Stimulated activated naive CD4-positive, alpha-beta T cell treated with Interleukin-2 at 50 U/mL for 16 hours (primary cell): Measurements from ENCODE around the gene AMT.
A peak's percentile ranks its signal among the peaks of the same experiment; 100 is the strongest.

ENCODE experiments used
- DNase-seq: peaks from one replicate; lab custom pipeline; 2025; lab: John Stamatoyannopoulos, UW

The AMT gene, protein sequence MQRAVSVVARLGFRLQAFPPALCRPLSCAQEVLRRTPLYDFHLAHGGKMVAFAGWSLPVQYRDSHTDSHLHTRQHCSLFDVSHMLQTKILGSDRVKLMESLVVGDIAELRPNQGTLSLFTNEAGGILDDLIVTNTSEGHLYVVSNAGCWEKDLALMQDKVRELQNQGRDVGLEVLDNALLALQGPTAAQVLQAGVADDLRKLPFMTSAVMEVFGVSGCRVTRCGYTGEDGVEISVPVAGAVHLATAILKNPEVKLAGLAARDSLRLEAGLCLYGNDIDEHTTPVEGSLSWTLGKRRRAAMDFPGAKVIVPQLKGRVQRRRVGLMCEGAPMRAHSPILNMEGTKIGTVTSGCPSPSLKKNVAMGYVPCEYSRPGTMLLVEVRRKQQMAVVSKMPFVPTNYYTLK

DNA sequence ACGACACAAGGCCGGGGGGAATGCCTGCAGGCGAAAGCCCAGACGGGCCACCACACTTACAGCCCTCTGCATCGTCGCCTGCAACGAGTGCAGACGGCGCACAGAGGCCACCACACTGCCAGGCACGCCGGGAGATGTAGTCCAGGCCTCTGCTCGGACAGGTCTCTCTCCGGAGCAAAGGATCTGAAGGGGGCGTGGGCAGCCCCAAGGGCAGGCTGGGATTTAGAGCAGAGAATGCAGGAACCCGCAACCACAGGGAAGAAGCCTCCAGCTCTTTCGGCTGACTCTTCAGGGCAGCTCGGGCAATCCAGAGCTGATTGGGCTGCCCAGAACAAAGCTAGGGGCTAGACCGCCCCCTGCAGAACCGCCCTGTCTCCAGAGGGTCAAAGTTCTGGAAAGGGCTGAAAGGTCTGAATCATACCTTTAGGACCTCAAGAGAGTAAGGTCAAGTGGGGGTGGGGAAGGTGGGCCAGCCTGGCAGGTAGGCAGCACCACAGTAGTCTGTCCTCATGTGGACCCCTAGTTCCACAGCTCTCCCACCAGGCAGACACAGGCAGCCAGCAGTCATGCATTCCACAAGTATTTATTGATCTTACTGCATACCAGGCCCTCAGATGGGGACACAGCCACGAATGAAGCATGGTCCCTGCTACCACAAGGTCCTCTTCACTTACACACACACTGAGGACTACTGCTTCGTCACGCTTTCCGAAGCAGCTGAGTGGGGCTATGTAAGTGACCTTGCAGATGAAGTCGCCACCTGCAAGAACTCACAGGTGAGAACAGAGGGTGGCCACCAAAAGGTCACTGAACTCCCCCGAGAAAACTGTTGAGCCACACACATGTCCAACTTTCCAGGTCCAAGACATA, at the start of gene AMT:
Gene AMT, minus strand, starts transcription at position 95 of the 870 bp plus-strand sequence. Its CDS starts 23 bp downstream, at position 72.
- DNase-seq, result no peak

DNA sequence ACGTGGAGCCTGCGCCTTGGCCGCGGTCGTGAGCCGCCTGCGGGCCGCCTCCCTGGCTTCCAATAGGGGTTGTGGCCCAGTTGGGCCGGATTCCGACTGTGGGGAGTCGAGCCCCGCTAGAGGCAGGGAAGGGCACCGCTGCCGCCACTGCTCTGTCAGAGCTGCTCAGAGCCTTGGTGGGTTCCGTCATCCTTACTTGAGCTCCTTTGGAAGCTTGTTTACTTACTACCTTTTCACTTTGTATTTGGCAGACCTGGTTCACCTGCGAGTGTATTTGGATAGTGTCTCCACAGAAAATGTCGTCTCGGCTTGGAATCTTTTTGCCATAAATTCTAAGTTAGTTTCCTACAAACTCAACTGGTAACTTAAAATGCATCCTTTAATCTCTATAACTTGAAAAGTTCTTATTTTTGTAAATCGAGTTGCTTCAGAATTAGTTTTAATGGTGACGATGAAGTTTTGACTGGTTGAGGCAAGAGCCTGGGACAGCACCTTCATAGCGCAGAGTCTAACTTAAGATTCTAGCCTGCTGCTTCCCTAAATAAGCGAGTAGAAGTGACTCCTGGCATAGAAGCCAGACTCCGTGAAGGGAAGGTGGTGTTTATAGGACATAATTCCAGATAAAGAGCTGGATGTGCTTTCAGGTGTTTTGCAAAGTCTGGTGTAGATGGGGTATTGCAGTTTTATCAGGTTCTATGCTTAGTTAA, 48.6 kb upstream of the AMT start:
- DNase-seq, result peak; percentile 70

DNA sequence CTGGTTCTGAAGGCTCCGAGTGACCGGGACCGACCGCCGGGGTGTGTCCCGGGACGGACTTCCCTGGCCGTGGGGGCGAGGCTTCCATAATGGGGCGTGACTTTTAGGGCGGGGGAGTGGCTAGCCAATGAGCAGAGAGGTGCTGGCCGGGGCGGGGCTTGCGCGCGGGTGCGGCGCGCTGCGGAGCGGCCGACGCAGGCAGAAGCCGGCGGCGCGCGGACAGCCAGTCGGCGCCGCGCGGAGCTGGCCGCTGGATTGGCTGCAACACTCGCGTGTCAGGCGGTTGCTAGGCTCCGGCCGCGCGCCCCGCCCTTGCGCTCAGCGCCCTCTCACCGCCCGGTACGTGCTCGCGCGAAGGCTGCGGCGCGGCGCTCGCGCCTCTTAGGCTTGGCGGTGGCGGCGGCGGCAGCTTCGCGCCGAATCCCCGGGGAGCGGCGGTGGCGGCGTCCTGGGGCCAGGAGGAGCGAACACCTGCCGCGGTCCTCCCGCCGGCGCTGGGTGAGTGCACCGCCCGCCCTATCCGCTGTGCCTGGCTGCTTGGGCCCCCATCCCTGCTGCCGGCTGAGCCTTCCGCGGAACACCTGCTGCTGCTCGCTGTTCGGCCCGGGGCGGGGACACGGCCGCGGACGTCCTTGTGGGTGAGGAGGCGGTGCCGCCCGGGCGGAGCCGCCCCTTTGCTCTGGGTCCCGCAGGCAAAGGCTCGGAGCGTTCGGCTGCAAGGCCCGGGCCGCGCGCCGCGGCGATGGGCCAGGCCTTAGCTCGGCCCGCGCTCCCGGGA, 47.9 kb upstream of the AMT start, which contains the start of gene DAG1:
Gene DAG1, plus strand, starts transcription at position 332 of the 778 bp plus-strand sequence. CDS start 40,268 bp downstream, outside the sequence.
- peak; percentile 94 for DNase-seq

DNA sequence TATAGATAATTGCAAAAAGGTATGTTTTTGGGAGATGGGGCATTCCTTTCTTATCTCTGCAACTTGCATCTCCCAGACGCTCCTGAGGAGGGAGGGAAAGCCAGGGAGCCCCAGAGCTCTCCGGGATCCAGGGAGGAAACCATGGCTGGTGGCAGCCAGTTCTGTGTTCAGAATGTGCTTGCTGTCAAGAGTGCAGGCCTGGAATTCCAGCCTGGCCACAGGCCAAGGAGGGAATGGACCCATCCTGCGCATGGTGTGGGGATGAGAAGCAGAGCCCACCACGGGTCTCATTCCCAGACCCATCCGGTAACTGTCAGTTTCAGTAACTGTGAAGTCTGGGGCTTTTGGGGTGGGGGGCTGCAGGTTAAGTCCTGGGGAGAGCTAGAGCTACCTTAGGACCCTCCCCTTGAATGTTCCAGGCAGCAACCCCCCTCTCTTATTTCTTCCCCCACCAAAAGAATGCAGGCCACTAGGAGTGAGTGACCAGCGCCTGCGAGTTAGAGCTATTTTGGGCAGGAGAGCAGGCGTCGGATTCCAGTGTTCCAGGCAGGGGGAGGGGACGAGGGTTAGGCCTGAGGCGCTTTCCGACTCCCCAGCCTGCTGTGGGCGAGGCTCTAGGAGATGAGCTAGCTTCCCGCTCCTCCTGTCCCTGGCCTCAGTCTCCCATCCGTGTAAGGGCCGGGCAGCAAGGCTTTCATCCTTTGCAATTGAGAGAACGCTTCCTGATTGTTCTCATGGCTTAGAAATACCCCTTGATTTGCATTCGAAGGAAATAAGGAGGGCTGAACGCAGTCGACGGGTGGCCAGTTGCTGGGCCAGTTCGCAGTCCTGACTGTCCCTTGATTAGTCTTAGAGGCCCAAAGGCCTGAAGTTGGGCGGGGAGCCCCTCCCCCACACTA, 47.0 kb upstream of the AMT start:
- DNase-seq, result no peak

DNA sequence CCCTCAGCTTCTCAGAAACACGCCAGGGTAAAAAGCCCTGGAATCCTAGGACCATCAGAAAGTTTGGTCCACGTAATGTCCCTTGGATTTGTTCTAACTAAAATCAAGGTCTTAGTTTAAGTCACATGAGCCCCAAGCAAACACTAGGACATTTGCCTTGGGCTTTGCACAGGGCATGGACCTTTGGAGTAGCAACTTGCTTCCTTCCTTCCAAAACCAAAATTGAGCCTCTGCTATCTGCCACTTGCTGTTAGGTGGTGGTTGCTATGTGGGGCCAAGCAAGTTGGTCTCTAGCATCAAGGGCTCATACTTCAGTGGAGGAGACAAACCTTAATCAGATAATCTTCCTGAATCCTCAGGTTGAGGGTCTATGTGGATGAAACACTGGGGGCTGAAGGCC, 43.8 kb upstream of the AMT start:
- DNase-seq, result no peak

DNA sequence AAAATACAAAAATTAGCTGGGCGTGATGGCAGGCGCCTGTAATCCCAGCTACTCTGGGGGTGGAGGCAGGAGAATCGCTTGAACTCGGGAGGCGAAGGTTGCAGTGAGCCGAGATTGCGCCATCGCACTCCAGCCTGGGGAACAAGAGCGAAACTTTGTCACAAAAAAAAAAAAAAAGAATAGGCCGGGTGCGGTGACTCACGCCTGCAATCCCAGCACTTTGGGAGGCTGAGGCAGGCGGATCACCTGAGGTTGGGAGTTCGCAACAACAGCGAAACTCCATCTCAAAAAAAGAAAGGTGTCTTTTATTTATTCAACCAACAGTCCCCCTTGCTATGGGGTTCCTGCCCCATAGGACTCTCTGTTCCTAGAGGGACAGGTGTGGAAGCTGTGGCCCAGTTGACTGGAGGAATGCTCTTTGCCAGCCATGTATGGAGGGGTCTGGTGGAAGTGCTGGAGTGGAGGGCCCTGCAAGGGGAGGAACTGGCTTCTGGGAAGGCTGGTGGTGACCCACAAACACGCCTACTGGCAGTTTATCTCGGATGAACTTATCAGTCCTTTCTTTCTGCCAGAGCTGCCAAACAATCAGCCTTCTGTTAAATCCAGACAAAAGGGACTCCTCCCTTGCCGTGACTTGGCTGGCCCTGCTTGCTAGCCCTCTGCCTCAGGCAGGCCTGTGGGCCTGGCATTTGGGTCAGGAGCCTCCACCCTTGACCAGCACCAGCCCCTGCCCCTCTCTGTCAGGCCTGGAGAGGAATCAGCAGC, 43.2 kb upstream of the AMT start:
- no peak for DNase-seq

DNA sequence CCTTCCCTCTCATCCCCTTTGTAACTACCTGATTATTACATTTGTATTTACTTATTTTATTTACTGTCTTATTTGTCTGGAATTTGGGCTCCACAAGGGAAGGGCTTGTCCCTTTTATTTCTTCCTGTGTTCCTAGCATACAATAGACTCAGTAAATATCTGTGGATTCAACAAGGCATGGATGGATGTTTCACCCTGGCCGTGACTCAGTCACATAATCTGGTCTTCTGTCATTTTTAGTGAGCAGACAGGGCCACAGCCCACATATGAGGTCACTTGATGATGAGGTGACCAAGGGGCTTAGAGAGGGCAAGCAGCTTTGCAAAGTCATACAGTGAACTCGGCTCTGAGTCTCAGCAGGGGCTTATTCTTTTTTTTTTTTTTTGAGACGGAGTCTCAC, 39.9 kb upstream of the AMT start:
- no peak for DNase-seq

DNA sequence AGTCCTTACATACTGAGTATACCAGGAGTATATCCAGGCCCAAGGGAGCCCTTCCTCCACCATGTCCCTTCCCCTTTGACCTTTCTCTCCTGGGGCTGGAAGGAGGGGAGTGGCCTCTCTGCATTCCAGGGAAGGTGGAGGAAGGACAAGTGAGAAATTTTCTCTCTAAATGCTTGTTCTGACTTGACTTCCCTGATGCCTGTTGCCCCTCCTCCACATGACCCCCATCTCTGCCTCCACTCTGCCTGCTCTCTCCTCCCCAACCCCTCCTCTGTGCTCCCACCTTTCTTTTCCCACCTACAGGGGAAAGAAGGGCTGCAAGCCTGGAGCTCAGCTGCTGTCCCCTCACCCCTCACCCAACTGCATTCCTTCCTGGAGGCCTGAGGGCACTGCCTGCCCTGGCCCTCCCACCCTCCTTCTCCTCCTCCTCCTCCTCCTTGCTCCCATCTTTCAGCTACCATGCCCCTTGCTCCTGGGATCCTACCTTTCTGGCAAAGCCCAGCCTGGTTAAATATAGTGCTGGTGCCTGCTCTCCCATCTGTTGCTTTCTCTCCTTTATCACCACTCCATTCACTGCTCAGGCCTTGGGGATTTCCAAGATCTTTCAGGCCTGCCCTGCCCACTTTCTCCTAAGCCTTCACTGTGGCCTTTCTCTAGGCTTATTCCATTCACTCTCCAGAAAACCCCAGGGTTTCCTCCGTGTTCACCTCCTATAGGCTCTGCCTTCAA, 39.3 kb upstream of the AMT start:
- DNase-seq, result no peak

DNA sequence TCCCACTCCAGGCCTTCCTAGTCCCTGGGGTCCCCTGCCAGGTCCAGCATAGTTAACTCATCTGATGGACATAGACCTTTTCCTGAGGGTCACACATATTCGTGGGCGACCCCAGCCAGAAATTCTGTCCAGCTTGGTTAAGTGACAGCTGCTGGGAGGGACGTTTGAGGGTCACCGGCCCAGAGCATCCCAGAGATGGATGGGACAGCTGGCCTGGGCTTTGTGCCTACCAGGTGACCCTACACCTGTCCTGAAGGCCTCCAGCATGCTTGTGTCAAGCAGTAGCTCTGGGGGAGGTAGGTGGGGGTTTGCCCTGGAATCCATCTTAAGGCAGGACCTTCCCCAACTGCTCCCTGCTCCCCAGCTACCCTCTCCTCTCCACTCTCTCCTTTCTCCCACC, 38.7 kb upstream of the AMT start:
- DNase-seq, result no peak

DNA sequence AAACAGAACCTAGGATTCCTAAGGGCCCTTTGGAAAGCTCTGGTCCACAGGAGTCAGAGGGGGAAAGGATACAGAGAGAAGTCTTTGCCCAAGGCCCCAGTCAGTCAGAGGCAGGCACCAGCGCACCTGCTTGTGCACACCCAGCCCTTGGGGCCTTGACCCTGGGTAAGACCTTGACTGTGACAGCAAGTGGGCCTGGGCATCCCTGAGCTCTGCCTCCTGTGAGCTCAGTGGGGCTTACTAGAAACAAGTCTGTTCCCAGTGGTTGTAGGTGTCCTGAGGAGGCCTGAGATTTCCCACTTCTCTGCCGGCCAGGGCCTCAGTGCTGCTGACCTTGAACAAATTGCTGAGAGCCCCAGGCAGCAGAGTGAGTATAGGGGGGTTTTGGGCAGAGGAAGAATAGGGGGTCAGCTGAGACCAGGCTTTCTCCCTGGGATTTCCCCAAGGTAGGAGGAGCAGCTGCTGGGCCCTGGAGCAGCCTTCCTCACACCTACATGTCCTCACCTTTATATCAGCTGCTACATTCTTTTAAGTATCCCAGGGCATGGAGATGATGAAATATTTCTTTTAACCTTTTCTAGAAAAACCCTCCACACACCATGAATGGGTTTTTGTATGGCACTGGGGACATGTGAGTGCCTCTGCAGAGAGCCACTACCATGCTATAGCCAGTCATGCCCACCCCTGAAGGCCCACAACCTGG, 38.1 kb upstream of the AMT start:
- DNase-seq, result no peak

DNA sequence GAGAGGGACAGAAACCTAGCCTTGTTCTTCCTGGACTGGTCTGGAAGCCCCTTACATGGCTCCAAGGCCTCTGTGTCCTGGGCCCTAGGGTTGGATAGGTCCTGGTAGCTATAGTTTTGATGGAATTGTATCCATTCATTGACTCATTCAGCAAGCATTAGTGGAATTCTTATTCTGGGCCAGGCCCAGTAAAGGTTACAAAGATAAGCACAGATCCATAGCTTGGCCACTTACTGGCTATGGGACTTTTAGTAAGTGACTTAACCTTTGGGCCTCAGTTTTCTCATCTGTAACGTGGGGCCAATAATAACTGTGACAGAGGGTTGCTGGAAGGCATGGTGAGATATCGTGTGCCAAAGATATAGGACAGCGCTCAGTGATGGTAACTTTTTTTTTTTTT, 34.2 kb upstream of the AMT start:
- DNase-seq, result no peak

DNA sequence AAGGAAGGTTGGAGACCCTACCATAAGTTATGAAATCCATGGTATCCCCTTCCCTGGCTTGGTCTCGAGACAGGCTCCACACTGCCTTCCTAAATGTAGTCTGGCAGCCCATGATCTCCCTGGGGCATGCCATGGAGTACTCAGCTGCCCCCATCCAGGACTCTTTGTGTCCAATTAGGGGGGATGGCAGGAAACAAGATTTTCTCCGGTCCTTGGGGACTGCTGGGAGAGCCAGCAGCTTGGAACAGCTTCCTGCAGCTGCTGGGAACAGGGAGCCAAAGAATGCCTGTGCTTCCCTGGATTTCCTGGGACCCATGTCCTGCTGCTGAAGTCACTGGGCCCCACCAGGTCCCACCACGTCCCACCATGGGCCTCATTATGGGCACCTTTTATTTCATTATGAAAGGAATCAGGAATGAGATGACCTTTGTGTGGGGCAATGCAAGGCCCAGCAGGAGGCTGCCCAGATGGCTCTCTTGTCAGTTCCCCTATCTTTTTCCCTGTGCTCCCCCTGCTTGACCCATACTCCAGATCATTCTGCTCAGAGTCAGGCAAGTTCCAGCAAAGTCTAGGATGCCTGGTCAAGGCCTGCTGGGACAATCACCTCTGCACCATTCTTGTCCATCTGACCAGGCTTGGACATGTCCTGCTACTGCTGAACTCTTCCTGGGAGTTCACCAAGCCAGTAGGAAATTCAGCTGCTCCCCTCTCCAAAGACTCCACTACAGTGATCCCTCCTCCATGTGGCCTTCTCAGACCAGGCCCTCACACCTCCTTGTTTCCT, 32.8 kb upstream of the AMT start:
- DNase-seq, result no peak

DNA sequence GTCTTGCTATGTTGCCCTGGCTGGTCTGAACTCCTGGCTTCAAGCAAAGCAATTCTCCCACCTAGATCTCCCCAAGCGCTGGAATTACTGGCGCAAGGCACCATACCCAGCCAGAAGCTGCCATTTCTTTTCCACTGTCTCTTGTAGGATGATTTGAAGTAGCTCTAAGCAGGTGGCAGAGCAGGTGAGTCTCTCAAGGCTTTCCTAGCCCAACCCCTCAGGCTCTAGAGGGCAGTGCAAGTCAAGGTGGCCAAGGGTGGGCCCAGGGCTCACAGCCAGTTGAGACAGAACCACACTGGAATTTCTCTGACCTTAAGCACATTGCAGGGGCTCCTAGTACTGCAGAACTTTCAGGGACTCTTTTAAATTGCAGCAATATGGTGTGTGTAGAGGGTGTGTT, 32.2 kb upstream of the AMT start:
- no peak for DNase-seq

DNA sequence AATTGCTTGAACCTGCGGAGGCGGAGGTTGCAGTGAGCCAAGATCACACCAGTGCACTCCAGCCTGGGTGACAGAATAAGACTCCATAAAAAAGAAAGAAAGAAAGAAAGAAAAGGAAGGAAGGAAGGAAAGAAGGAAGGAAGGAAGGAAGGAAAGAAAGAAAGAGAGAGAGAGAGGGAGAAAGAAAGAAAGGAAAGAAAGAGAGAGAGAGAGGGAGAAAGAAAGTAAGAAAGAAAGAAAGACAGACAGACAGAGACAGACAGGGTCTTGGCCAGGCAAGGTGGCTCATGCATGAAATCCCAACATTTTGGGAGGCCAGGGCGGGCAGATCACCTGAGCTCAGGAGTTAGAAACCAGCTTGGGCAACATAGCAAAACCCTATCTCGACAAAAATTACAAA, 31.3 kb upstream of the AMT start:
- no peak for DNase-seq

DNA sequence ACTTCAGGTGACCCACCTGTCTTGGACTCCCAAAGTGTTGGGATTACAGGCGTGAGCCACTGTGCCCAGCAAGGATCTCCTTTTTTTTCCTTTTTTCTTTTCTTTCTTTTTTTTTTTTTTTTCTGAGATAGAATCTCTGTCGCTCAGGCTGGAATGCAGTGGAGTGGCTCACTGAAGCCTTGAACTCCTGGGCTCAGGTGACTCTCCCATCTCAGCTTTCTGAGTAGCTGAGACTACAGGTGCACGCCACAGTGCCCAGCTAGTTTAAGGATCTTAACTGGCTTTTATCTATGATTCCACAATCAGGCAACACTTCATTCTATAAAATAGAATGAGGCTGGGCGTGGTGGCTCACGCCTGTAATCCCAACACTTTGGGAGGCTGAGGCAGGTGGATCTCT, 23.1 kb upstream of the AMT start:
- DNase-seq, result no peak

DNA sequence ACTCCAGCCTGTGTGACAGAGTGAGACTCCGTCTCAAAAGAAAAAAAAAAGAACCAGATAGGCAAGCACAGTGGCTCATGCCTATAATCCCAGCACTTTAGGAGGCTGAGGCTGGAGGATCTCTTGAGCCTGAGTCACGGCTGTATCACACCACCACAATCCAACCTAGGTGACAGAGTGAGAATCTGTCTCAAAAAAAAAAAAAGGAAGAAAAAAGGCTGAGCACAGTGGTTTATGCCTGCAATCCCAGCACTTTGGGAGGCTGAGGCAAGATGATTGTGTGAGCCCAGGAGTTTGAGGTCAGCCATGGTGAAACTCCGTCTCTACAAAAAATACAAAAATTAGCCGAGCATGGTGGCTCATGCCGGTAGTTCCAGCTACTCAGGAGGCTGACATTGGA, 12.5 kb upstream of the AMT start:
- DNase-seq, result no peak

DNA sequence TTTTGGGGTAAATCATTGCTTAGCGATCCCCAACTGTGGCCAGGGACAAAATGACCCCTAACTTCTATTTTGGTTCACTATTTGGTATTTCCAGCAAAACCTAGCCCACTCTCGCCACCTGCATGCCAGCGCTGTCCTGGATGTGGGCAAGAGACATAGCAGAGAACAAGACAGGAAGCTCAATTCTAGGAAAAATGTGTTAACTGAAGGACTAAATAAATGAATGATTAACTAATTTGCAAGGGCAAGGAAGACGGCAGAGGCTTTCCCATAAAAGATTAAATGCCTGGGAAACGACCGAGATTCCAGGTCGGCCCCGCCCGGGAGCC, 6.4 kb upstream of the AMT start:
- no peak for DNase-seq

DNA sequence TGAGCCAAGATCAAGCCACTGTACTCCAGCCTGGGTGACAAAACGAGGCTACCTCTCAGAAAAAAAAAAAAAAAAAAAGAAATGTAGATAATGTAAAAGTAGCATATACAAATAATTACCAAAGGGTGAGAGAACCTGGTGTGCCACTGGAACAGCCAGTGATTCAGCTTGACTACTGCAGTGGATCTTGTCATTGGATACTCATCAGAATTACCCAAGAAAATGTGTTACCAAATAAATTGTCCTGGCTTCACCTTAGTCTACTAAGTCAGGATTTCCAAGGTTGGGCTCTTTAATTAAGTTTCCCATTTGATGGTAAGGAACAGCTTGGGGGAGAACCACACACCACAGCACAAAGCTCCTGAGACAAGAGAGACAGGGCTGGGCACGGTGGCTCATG, 5.3 kb upstream of the AMT start:
- DNase-seq, result no peak
